GM19463 (cell line): ENCODE results near the gene VIPR2.
"Not testable (repeated sequence)": the region's sequence is repeated elsewhere in the genome, so short reads cannot be mapped to it uniquely, and the experiment has no call there.

Source experiments
- ATAC-seq: cut with Tn5 transposase; IDR thresholded peaks from one replicate; pipeline ENCODE4 v1.9.1; 2021; ENCODE audit warnings: mild to moderate bottlenecking, moderate library complexity; ENCODE audit not compliant: unreplicated experiment

The VIPR2 gene

GRCh38 chr7:159094023-159094740 is 50.5 kb downstream of the VIPR2 start:
- ATAC-seq: no peak

GRCh38 chr7:159093351-159093971 is 51.2 kb downstream of the VIPR2 start:
- no peak for ATAC-seq

DNA sequence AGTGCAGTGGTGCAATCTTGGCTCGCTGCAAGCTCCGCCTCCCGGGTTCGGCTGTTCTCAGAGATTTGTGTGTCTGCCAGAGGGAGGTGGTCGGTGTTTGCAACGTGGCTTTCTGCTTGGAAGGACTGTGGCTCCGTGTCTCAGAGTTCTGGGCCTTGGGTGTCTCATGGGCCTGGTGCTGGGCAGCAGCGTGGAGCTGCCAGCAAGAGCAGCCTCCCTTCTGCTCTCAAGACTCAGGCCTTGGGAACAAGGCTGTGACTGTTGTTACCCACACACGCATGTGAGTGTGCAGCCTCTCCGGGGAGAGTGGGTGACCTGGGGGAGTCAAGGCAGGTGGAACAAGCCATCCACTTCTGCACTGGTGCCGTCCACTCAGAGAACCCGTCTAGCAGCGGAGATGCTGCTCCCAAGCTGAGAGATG is 52.0 kb downstream of the VIPR2 start:
- no peak for ATAC-seq

DNA sequence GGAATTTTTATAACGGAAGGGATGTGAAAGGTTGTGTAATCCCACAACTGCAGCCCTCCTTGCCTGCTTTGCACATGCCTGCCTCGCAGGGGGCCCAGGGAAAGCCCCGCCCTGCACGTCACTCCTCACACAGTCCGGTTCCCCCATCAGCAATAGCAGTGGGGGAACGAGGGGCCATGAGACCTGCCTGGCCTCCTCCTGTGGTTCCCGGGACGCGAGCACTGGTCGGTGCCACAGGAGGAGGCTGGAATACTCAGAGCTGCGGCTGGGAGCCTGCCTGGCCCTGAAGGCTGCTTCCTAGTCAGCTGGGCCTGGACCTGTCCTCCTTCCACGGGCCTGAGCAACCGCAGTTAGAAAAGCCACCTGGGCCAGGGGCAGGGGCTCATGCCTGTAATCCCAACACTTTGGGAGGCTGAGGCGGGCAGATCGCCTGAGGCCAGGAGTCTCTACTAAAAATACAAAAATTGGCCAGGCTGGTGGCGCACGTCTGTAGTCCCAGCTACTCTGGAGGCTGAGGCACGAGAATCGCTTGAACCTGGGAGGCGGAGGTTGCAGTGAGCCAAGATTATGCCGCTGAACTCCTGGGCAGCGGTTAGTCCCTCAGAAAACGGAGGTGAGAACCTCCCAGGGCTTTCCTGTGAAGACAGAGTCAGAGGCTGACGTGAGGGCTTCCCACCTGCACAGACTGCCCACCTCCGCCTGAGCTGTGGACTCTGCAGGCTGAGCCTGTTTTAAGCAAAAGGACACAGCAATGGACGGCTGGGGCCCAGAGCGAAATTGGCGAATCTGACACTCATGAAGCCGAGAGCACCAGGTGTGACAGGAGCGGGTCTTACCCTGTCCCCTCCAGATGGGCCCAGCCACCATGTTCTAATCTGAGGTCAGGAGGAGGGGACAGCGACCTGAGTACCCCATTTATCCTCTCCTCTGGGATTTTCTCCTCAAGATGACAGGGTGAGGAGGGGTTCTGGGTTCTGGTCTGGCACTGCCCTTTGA is 52.9 kb downstream of the VIPR2 start:
- ATAC-seq: no peak

- no peak for ATAC-seq
Measured at GRCh38 chr7:159091041-159091440, 53.6 kb downstream of the VIPR2 start.

- ATAC-seq: no peak
Measured at GRCh38 chr7:159088016-159088865, 56.4 kb downstream of the VIPR2 start.

DNA sequence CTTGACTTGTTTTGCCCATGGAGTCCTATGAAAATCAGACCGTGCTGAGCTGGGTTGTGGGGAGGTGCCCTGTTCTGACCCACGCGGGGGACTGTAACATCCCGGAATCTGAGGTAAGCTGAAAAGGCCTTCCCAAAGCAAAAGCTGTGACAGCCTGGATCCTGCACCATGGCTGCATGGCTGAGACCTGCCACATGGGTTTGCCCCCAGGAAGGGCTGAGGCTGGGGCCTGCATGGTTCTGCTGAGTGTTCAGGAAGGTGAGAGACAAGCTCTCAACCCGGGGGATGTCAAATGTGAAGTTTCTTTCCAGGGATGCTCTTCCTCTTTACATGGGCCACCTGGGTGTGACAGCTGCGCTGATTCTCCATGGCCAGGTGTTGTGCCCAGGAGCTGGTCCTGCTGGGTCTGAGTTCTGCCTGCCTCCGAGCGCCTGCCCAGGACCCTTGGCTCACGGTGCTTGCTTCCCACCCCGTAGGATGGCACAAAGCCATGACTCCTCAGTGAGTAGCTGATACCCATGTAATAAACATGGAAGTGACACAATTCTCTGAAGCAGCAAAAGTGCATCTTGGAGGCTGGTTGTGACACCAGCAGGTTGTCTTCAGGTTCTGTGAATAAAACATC is 58.3 kb downstream of the VIPR2 start:
- no peak for ATAC-seq

DNA sequence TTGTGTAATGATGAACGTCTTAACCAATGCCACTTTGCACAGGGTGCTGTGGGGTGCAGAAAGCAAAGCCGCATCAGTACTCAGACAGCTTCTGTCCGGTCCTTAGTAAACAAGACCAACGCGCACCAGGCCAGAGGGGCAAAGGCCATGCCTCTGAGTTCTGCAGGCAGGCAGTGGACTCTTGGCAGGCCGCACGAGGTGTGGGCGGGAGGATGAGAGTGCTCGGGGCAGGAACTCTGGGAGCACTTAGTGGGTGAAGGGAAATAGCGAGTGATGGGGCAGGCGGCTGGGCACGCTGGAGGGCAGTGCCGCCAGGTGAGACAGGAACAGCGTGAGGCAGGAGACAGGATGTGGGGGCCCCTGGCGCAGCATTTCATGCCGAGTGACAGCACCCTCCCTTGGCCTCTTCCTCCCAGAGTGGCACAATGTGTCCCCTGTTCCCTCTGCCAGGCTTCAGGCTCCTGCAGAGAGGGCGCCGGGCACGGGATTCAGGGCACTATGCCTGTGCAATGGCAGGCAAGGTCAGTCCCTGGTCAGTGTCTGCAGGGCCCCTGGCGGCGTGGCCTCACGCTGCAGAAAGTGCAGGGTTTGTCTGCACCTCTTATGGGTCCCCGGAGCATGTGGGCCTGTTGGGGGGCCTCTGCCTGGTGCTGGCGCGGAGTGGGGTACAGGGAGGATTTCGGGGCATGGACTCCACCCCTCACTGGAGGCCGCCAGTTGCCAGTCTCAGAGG is 60.4 kb downstream of the VIPR2 start:
- no peak for ATAC-seq

DNA sequence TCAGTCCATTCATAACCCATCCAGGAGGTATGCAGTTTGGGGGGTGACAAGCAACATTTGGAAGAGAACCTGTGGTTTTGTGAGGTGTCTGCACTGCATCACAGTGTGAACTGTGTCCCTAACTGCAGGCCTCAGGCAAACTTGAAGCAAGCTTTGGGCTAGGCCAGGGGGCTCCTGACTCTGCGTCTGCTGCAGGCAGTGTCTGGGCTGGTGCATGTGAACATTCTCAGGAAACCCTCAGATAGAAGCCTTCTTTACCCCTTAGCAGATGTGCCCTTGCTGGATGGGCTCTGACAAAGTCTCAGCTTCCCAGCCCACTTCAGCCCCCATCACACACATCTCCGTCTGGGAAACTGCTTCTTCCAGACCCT is 61.0 kb downstream of the VIPR2 start:
- ATAC-seq: no peak

- no peak for ATAC-seq
Measured at GRCh38 chr7:159083001-159083697, 61.5 kb downstream of the VIPR2 start.

DNA sequence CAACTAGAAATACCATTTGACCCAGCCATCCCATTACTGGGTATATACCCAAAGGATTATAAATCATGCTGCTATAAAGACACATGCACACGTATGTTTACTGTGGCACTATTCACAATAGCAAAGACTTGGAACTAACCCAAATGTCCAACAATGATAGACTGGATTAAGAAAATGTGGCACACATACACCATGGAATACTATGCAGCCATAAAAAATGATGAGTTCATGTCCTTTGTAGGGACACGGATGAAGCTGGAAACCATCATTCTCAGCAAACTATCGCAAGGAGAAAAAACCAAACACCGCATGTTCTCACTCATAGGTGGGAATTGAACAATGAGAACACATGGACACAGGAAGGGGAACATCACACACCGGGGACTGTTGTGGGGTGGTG is 62.6 kb downstream of the VIPR2 start:
- not testable (repeated sequence) for ATAC-seq

GRCh38 chr7:159078911-159079270 is 65.8 kb downstream of the VIPR2 start:
- ATAC-seq: no peak

DNA sequence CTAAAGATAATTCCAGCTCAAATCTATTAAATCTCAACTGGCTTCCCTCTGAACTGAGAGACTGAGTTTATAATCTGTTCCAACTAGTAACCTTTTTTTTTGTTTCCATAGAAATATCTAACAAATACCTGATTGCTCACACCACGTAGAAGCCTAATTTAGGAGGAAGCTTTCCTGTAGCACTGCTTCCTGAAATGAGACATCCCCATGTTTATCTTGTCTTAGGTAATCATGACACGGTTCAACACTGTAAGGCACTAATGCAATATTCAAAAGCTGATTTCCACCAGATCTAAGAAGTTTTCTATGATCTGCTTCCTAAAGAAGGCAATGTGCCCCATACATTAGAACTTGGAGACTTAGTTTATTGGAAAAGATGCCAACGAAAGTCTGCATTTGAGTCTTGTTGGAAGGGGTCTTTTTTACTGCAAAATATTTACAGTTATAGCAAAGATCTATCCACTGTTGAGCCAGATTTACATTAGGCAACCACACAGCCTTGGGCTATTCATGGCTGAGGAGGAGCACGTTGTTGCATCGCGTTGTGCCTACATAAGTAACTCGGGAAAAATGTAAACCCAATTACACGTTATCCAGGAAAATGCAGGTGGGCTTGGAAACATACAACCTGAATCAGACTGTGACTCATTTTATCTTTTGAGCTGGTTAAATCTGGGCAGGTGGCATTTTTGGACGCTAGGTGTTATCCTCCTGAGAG is 66.3 kb downstream of the VIPR2 start:
- ATAC-seq: no peak

DNA sequence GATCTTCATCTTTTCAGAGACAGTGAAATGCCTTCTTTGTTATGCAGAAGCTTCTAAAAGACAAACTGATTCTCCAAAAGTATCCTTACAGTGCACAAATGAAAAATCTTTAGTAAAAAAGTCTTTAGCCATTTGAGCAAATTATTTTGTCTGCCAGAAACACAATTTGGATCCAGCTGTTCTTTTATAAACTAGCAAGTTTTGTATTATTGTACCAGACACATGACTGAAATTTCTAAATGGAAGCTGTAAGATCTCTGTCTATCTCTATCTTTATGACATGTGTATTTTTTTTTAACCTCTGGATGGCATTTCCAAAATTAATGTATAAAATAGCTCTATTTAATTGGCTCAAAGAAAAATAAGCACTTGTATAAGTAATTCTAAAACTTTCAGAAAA is 68.3 kb downstream of the VIPR2 start:
- ATAC-seq: no peak

DNA sequence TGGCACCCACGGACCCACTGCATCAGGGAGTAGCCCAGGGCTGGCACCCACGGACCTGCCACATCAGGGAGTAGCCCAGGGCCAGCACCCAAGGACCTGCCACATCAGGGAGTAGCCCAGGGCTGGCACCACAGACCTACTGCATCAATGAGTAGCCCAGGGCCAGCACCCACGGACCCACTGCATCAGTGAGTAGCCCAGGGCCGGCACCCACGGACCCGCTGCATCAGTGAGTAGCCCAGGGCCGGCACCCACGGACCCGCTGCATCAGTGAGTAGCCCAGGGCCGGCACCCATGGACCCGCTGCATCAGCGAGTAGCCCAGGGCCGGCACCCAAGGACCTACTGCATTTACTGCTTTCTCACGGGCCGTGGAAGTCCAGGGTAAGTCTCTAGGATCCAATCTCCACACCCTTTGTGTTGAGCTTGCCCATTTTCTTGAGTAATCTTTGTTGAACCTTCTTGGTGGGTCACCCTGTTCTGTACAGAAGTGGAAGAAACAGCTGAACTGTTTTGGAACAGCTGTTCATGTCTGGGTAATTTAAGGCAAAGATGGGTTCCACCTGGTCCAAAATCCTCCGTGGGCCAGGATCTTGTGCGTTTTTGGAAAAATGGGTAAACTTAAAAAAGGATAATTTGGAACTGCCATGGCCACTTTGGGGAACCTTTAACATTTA is 69.0 kb downstream of the VIPR2 start:
- ATAC-seq: no peak

GRCh38 chr7:159071260-159071659 is 73.4 kb downstream of the VIPR2 start:
- ATAC-seq: no peak

GRCh38 chr7:159070431-159071148 is 74.1 kb downstream of the VIPR2 start:
- no peak for ATAC-seq
